Ishikawa (cell line): ENCODE measurements around the gene NT5DC1.

Experiments used
- CEBPB ChIP-seq: IDR thresholded peaks from 2 replicates; pipeline ENCODE4 v1.6.1; 2012
- CREB1 ChIP-seq: IDR thresholded peaks from 2 replicates; pipeline ENCODE4 v1.6.1; 2012; ENCODE audit warnings: low read depth
- EGR1 ChIP-seq: IDR thresholded peaks from 2 replicates; pipeline ENCODE4 v1.6.1; 2012
- EP300 ChIP-seq: IDR thresholded peaks from 2 replicates; pipeline ENCODE4 v1.6.1; 2012; ENCODE audit warnings: borderline replicate concordance
- FOXM1 ChIP-seq: IDR thresholded peaks from 2 replicates; pipeline ENCODE4 v1.6.1; 2012; ENCODE audit warnings: low read depth, borderline replicate concordance
- MAX ChIP-seq: IDR thresholded peaks from 2 replicates; pipeline ENCODE4 v1.6.1; 2012
- NFIC ChIP-seq: IDR thresholded peaks from 2 replicates; pipeline ENCODE4 v1.6.1; 2012
- RAD21 ChIP-seq: IDR thresholded peaks from 2 replicates; pipeline ENCODE4 v1.6.1; 2012; ENCODE audit warnings: low read depth
- REST ChIP-seq: IDR thresholded peaks from 2 replicates; pipeline ENCODE4 v1.6.1; 2012; ENCODE audit warnings: low read depth, mild to moderate bottlenecking
- TAF1 ChIP-seq: IDR thresholded peaks from 2 replicates; pipeline ENCODE4 v1.6.1; 2012; ENCODE audit warnings: low read depth, mild to moderate bottlenecking
- TCF12 ChIP-seq: IDR thresholded peaks from 2 replicates; pipeline ENCODE4 v1.6.1; 2012; ENCODE audit warnings: low read depth
- TEAD4 ChIP-seq: IDR thresholded peaks from 2 replicates; pipeline ENCODE4 v1.6.1; 2012
- USF1 ChIP-seq: IDR thresholded peaks from 2 replicates; pipeline ENCODE4 v1.6.1; 2012
- YY1 ChIP-seq: IDR thresholded peaks from 2 replicates; pipeline ENCODE4 v1.6.1; 2012; ENCODE audit warnings: low read depth
- ZBTB7A ChIP-seq: IDR thresholded peaks from 2 replicates; pipeline ENCODE4 v1.6.1; 2012; ENCODE audit warnings: low read depth

The NT5DC1 gene

GRCh38 chr6:116176596-116176995 lies 75.9 kb downstream of the NT5DC1 start:
- no peak for TF ChIP-seq REST
- no peak for TF ChIP-seq MAX
- TF ChIP-seq RAD21: no peak
- TF ChIP-seq TAF1: no peak
- no peak for TF ChIP-seq CREB1
- no peak for TF ChIP-seq EP300
- TF ChIP-seq EGR1: no peak
- no peak for TF ChIP-seq CEBPB
- TF ChIP-seq ZBTB7A: no peak
- TF ChIP-seq FOXM1: no peak
- TF ChIP-seq USF1: no peak
- TF ChIP-seq TEAD4: no peak
- TF ChIP-seq TCF12: no peak
- TF ChIP-seq NFIC: no peak
- TF ChIP-seq YY1: no peak

- TF ChIP-seq RAD21: no peak
- TF ChIP-seq YY1: no peak
- no peak for TF ChIP-seq ZBTB7A
- no peak for TF ChIP-seq FOXM1
- no peak for TF ChIP-seq NFIC
- TF ChIP-seq TAF1: no peak
- no peak for TF ChIP-seq MAX
- TF ChIP-seq REST: no peak
- no peak for TF ChIP-seq CEBPB
- TF ChIP-seq TCF12: no peak
- no peak for TF ChIP-seq TEAD4
- no peak for TF ChIP-seq CREB1
- no peak for TF ChIP-seq EP300
- no peak for TF ChIP-seq EGR1
- TF ChIP-seq USF1: no peak
These were observed 79.7 kb downstream of the NT5DC1 start for GRCh38 chr6:116180375-116180774.

GRCh38 chr6:116189472-116189871 lies 88.8 kb downstream of the NT5DC1 start:
- TF ChIP-seq NFIC (no peak), CEBPB (no peak)

GRCh38 chr6:116190550-116190949 lies 89.9 kb downstream of the NT5DC1 start:
- TF ChIP-seq CREB1 (no peak), CEBPB (no peak), EP300 (no peak), FOXM1 (no peak), RAD21 (no peak), ZBTB7A (no peak), TCF12 (no peak), TEAD4 (no peak), REST (no peak), TAF1 (no peak), MAX (no peak), NFIC (no peak), EGR1 (no peak), YY1 (no peak), USF1 (no peak)
